ENCODE measurements around the gene CBX5.
"Not testable (repeated sequence)": the region's sequence is repeated elsewhere in the genome, so short reads cannot be mapped to it uniquely, and the experiment has no call there.

CBX5 gene

DNA sequence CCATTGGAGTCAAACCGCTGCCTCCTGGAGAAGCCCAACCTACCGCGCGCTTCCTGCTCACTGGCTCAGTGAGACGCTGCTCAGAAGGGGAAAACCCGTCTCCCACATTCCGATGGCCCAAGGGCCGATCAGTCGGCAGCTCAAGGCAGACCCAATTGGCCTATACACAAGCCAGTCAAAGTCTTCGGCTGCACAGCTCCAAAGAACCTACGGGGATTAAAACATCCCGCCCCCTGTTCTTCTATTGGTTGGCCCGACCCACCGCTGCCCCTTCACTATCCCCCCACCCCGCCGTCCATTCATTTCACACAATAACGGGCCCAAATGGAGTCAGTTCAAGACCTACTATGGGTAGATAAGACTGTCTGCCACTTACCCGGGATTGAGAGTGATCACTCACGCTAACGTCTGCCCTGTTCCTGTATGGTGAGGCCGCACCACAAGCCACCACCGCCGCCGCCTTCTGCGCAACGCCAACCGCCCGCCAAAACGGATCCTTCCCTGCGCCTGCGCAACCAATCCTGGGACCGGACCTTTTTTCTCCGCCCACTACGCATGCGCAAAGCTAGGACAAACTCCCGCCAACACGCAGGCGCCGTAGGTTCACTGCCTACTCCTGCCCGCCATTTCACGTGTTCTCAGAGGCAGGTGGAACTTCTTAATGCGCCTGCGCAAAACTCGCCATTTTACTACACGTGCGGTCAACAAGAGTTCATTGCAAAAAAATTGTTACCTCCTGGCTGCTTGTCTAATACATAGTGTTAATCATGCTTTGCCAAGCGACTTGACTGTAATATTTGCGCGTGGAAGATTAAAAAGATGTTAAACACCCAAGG, at the start of gene CBX5:
Gene CBX5 (minus strand): TSS at position 491 of the 836 bp plus-strand sequence. CDS start 22,472 bp downstream, outside the sequence.
- DNase-seq: peak; percentile 86 to 100 (median 98)

DNA sequence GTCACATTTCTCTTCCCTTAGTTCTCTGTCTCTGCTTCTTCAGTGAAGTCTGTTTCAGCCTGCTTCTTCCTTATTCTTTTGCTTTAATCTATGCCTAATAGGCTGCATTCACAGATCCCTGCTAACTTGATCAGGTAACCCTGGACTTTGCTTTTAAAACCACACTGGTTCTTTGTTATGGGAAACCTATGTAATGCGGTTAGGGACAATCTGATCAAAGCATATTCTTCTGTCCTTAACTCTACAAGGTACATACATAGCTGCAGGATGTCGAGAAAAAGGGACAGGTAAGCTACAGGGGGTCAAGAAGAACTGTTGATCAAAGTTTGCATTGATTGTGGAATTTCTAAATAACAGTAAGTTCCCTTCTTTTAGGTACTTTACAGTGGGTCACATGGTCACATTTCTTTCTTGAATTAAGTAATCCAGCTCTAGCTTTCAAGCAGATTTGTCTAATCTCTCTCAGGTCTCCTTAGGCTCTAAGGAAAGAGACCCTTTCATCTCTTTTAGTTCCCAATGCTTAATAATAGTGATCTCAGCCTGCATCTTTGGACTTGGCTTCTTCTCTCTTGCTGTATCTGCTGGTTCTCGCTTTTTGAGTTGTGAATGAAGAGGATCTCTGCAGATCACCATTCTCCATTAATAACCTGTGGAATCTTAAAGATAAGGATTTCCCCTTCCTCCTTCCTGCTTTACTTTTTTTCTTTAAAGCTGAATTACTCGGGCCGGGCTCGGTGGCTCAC, 48.8 kb upstream of the CBX5 start:
- no peak for DNase-seq

DNA sequence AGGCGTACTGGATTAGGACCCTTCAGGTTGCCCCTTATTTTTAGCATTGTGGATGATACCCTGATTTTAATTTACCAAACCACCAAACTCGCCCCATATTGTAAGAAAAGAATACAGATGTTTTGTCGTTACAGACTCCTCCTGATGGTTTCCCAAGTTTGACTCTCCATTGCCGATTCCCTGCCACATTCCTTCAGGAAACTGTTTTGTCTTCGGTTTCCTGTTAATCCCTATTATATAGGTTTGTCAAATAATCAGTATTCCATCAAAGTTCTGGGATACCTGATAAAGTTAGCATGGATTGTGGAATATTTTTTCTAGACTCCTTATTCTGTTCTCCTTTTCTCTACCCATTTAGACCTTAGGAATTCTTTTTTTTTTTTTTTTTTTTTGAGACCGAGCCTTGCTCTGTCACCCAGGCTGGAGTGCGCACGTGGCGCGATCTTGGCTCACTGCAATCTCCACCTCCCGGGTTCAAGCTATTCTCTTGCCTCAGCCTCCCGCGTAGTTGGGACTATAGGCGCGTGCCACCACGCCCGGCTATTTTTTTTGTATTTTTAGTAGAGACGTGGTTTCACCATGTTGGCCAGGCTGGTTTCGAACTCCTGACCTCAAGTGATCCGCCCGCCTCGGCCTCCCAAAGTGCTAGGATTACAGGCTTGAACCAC, 45.7 kb upstream of the CBX5 start:
- DNase-seq: not testable (repeated sequence)

DNA sequence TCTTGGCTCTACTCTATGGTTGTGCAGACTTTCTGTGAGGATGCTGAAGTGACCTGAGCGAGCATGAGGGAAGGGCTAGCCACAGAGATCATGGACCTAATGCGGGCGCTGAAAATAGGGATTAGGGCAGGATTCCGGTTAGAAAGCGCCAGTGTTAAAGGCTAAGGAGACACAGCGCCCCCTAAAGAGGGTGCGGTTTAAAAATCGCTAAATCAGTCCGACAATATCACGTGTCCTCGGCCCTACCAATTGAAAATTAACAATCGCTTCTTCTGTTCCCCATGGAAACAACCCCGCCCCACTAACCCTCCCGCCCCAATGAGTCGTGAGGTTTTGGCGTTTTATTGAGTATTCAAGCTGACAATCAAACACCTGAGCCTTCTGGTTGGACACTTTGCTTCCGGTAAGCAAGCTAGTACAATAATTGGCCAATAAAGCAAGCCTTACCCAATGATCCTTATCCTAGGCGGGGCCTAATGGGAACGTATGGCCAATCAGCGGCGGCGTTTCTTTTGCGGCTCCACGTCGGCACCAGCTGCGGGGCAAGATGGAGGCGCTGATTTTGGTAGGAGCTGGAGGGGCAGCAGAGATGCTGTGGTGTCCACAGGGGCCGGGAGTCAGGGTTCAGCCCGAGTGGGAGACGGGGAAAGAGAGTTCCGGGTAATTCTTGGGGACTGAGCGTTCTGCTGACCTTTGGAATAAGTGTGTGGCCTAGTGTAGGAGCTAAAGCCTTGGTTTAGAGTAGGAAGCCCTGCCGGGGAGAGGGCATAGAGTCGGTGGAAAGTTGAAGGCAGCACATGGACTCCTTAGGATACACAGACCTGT, 44.9 kb upstream of the CBX5 start, which contains the start of gene COPZ1:
Gene COPZ1 (plus strand): TSS at position 515 of the 825 bp plus-strand sequence. CDS start 33 bp downstream, at position 548.
- peak; percentile 66 to 100 (median 94) for DNase-seq

DNA sequence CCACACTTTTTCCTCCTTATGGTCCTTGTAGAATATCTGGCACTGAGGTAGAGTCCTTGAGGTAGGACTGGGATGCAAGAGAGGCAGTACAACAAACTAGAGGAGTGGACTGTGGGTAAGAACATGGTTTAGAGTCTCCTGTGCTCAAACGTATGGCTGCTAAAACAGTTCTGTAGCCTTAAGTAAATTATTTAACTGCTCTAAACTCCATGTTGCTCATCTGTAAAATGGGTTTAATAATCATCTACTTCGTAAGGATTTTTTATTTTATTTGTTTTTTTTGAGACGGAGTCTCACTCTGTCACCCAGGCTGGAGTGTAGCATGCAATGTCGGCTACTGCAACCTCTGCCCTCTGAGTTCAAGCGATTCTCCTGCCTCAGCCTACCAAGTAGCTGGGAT, 41.4 kb upstream of the CBX5 start:
- no peak for DNase-seq

DNA sequence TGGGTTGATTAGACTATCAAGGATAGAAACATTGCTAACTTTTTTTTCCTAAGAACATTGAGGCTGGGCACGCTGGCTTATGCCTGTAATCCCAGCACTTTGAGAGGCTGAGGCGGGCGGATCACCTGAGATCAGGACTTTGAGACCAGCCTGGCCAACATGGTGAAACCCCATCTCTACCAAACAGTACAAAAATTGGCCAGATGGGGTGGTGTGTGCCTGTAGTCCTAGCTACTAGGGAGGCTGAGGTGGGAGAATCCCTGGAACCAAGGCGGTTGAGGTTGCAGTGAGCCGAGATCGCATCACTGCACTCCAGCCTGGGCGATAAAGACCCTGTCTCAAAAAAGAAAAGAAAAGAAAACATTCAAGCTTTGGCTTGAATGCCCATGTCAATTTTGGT, 32.4 kb upstream of the CBX5 start:
- not testable (repeated sequence) for DNase-seq

DNA sequence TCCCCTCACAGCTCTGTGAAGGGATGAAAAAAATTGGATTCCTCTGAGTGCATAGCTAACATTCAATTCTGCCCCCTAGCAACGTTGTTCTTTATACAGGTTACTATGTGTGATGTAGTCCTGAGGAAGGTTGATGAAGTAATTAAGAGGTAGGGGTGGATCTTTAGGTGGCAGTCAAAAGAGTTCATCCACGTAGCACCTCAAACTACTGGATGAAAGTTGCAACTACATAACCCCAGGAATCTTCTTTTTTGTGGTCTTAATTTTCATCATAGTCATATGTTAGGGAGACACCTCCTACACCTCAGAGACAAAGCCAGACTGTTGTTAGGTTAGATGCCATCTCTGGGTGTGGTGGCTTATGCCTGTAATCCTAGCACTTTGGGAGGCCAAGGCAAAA, 31.1 kb upstream of the CBX5 start:
- DNase-seq: no peak

DNA sequence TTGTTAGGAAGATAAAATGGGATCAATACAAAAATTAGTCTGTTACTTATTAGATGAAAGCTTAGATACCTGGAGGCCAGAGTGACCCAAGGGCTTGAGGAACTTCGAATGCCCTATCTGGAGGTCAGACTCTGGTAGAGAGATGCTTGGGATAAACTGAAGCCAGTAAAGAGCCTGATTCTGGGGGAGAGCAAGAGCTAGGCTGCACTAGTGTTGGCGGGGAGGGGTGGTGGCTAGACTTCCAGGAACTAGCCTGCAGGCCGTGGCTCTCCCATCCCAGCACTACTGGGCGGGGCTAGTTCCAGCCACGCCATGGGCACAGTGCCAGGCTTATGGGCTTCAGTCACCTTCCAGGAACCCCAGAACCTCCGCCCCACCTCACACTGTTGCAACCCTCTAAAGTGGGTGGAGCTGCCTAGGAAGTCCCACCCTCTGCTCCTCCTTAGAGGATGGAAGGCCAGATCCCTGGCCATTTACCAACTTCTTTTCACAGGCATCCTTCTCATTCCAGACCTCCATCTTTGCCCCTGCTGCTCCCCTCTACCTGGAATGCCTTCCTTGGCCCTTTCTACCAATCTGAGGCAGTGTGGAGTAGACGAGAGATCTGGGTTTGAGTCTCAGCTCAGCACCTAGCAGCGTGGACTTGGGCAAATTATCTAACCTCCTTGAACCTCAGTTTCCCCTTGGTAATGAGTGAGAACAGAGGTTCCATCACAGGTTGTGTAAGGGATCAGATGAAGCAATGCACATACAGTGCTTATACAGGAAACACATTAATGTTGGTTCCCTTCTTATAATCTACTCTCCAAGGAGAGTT, 27.2 kb upstream of the CBX5 start:
- no peak for DNase-seq

DNA sequence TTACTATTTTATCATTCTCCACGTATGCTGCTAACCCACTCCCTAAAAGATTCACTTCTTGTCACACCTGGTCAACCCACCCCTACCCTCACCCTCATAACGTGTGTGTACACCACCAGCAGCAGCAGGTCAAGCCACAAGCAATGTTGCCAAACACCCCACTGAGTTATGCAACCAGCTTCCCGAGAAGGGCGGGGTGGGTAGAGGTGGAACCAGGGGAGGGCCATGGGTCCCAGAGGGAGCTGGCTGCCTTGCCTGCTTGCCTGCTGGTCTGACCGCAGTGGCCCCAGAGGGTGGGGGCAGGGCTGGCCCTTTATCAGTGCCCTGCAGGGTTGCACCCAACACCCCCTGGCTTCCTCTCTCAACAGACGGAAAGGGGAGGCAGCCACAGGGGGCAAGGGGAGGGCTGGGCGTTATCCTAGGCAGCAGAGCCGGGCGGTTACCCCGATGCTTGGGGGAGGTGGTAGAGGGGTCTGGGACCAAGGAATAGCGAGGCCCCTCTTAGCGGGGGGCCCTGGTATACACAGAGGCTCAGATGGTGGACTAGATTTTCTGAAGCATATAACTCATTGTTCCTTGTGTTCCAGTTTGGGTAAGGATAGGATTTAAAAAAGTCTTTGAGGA, 24.4 kb upstream of the CBX5 start:
- DNase-seq: peak in 4 of 58 donors; percentile 9 to 30 (median 25)

DNA sequence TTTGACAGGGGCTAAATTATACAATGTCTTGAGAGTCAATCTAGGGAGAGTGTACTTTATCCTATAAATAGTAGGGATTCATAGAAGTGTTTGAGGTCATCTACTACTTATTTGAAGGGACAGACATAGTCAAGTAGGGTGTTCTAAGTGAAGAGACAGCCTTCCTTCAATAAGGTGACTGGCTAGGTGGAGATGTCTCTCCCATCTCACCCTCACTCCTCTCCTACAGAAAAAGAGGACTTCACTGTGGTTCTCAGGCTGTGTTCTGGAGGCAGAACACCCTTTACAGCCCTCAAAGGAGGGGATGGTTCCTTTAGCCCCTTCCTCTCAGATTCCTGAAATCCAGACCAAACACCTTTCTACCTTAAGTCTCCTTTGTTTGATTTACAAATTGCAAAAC, 23.7 kb upstream of the CBX5 start:
- no peak for DNase-seq

DNA sequence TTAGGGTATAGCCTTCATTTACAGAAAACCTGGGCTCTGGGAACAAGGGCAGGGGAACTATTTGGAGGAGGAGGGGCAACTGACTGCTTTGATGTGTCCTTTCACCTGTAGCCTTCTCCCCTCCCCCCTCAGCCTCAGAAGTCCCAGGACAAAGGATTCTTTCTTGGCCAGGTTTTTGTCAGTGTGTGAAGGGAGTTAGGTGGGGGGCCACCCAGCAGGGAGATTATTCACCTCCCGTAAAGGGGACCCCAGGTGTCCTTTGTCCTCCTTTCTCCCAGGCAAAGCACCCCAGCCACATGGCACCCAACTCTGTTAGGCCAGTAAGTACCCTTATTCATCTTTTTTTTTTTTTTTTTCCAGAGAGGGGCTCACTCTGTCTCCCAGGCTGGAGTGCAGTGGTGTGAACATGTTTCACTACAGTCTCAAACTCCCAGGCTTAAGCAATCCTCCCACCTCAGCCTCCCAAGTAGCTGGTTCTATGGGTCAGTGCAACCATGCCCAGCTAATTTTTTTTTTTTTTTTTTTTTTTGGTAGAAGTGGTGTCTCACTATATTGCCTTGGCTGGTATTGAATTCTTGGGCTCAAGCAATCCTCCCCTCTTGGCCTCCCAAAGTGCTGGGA, 21.6 kb upstream of the CBX5 start:
- no peak for DNase-seq

DNA sequence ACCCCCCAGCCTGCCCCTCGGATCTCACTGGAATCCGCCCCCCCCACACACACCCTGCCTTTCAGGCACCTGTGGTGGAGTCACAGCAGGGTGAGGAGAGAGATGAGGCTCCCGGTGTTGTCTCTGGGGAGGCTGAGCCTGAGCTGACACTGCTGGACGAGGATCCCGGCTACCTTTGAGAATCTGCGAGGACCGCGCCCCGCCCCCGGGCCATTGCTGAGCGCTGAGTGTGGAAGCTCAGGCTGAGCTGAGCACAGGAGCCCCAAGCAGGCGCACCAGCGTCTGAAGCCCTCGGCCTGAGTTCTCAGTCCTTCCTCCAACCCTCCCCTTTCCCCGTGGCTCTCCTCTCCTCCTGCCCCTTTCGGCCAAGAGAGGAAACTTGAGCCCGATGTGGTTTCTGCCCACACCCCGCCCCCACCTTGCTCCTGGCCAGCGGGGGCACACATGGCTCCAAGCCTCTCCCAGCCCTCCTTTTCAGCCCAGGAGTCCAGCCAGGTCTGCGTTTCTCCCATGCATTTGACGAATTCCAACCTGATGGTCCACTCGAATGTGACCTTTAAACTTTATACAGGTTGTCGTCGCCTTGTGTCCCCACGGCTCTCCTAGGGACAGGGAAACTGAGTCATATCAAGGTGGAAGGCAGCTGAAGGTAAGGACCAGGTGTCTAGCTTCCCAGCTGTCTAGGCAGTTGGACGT, 21.0 kb upstream of the CBX5 start, which contains the start of gene NFE2:
Gene NFE2 (minus strand): TSS at position 284 of the 696 bp plus-strand sequence. CDS start 5,767 bp downstream, outside the sequence.
- DNase-seq: peak in 8 of 58 donors; percentile 2 to 27 (median 12)

DNA sequence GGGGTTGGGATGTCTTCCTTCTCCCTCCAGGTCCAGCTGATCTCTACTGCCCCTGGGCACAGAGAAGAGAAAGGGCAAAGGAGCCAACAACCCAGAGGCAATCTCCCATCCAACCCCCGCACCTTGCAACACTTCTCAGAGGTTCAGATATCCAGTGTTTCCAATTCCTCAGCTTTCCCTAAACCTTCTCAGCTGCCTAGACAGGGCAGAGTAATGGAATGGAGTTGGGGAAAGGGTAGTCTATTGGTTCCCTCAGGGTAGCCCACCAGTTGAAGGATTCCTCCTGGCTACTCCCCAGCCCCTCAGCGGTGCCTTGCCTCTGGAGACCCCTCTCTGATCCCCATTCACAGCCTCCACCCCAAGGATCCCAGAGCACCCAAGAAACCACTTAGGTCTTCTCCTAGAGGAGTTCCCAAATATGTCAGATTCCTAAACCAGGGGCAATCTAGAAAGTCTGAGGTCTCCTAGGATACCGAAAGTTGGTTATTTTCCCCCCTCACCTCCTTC, 20.4 kb upstream of the CBX5 start:
- DNase-seq: no peak

DNA sequence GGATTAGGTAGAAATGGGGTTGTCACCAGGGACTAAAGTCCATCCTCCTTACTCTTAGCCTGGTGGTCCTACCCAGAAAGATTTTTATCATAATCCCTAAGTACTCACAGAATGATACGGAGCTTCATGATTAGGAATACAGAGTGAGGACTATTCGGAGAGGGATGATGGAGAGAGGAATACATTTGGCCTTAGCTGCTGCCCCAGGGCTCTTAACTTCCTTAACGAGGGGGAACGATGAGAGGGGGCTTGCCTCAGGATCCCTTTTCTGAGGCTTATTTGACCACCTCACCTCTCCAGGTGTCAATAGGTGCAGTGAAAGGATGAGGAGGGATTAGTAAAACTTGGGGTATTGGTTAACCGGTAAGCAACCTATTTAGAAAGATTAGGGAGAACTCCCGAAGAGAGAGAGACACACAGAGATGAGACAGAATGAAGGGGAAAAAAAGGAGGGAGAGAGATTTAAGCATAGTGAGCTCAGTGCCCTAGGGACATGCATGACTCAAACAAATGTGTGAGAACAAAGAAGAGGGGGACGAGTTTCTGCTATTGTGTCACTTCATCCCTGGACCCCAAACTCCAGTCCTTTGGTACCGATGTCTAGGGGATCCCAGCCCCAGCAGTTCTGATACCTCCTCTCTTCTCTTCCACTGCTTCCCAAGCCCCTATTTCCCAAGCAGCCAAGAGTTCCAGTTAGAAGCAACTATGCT, 19.7 kb upstream of the CBX5 start:
- no peak for DNase-seq

DNA sequence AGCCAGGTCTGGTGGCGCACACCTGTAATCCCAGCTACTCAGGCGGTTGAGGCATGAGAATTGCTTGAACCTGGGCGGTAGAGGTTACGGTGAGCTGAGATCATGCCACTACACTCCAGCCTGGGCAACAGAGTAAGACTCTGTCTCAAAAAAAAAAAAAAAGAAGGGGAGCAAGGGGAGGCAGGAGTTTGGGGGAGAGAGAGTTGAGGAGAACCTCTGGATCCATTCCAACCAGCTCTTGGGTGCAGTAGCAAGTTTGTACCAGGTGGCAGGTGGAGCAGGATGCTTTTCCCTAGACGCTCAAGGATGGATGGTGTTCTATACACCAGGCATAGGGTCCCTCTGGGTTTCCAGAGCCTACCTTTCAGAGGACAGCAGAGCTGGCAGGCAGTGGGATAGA, 19.0 kb upstream of the CBX5 start:
- no peak for DNase-seq

DNA sequence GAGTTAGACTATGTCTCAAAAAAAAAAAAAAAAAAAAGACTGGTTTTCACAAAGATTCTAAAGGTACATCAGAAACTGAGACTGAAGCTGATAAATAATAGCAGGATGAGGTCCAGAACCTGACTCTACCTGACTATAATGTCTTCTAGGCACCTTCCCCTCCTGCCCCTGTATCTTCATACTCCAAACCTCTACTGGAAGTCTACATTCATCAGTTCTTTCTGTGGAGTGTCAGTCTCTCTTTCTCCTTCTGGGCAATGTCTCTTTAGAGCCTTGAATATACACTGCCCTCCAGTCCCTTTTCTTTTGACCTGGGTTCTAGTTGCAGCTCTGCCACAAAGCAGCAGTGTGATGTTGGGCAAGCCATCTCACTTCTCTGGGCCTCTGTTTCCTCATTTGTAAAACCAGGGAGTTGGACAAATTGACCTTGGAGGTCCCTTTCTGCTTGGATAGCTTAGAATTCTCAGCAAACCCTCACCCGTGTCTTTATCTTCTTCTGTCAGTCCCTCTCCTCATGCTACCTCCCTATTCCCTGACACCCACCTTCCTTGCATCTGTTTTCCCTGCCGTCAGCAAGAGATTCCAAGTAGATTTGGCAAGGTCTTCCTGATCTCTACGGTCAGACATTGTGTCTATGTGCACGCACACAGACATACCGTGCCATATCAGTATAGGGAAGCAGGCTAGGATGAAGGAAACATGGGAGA, 16.6 kb upstream of the CBX5 start:
- DNase-seq: no peak
